Measurements from ENCODE around the gene NINL.
"Not testable (repeated sequence)": the region's sequence is repeated elsewhere in the genome, so short reads cannot be mapped to it uniquely, and the experiment has no call there.

The NINL gene

GRCh38 chr20:25619514-25619913, 34.2 kb upstream of the NINL start:
- no peaks in the 10 kb centered on the region for H3K27me3 ChIP-seq (ENCODE audit: control insufficient read depth in 1 of 2, insufficient read depth in 2 of 2, low read length in 2 of 2)
- no peak overlapping the region for H3K9ac ChIP-seq (ENCODE audit: low read length)
- peaks cover 12% of the 10 kb centered on the region for H3K4me1 ChIP-seq (ENCODE audit: insufficient read depth, low read length)
- no peaks in the 10 kb centered on the region for H3K9me3 ChIP-seq (ENCODE audit: low read length)
- no peak overlapping the region for H3K4me3 ChIP-seq (ENCODE audit: low read depth in 1 of 2, low read length in 2 of 2)
- H3K36me3 ChIP-seq (ENCODE audit: insufficient read depth, low read length): peaks cover 2% of the 10 kb centered on the region
- H3K27ac ChIP-seq (ENCODE audit: low read depth, low read length): no peak overlapping the region

GRCh38 chr20:25608774-25609173, 23.4 kb upstream of the NINL start:
- Histone ChIP-seq H3K9me3 (ENCODE audit: low read length) (no peaks in the 10 kb centered on the region), H3K4me3 (ENCODE audit: low read depth in 1 of 2, low read length in 2 of 2) (no peak overlapping the region), H3K27me3 (ENCODE audit: control insufficient read depth in 1 of 2, insufficient read depth in 2 of 2, low read length in 2 of 2) (no peaks in the 10 kb centered on the region), H3K9ac (ENCODE audit: low read length) (no peak overlapping the region), H3K4me1 (ENCODE audit: insufficient read depth, low read length) (no peaks in the 10 kb centered on the region), H3K27ac (ENCODE audit: low read depth, low read length) (no peak overlapping the region), H3K36me3 (ENCODE audit: insufficient read depth, low read length) (no peaks in the 10 kb centered on the region)

DNA sequence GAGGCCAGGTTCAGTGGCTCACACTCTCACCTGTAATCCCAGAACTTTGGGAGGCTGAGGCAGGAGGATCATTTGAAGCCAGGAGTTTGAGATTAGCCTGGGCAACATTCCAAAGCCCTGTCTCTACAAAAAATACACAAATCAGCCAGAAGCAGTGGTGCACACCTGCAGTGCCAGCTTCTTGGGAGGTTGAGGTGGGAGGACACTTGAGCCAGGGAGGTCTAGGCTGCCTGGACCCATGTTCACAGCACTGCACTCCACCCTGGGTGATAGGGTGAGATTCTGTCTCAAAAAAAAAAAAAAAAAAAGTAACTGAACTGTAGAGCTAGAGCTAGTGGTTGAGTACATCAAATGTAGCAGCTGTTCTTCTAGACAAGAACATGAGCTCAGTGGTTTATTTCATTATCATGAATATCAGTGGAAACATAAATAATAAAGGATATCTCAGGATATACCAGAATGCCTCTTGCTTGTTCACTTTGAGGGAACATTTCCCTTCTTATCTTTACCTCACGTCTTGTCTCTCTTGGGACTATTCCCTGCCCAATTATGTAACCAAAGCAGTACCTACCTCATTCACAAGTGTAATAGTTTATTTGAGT, 20.9 kb upstream of the NINL start:
- no peak overlapping the region for H3K27ac ChIP-seq (ENCODE audit: low read depth, low read length)
- H3K36me3 ChIP-seq (ENCODE audit: insufficient read depth, low read length): no peaks in the 10 kb centered on the region
- H3K9me3 ChIP-seq (ENCODE audit: low read length): no peaks in the 10 kb centered on the region
- no peaks in the 10 kb centered on the region for H3K4me1 ChIP-seq (ENCODE audit: insufficient read depth, low read length)
- no peak overlapping the region for H3K4me3 ChIP-seq (ENCODE audit: low read depth in 1 of 2, low read length in 2 of 2)
- H3K9ac ChIP-seq (ENCODE audit: low read length): no peak overlapping the region
- no peaks in the 10 kb centered on the region for H3K27me3 ChIP-seq (ENCODE audit: control insufficient read depth in 1 of 2, insufficient read depth in 2 of 2, low read length in 2 of 2)

DNA sequence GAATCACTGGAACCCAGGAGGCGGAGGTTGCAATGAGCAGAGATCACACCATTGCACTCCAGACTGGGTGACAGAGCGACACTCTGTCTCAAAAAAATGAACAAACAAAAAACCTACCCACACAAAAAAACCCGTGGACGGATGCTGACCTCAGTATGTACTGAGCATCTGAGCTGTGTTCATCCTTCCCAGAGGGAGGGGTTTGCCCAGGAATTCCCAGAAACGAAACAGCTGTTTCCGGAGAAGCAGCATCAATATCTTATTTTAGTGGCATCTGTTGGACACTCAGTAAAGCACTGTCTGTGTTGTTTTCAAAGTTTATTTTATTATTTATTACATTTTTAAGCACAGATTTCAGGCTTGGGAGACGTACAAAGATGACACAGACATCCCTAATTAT, 19.8 kb upstream of the NINL start:
- H3K9ac ChIP-seq (ENCODE audit: low read length): no peak overlapping the region
- H3K4me1 ChIP-seq (ENCODE audit: insufficient read depth, low read length): no peaks in the 10 kb centered on the region
- H3K27ac ChIP-seq (ENCODE audit: low read depth, low read length): no peak overlapping the region
- no peaks in the 10 kb centered on the region for H3K9me3 ChIP-seq (ENCODE audit: low read length)
- H3K36me3 ChIP-seq (ENCODE audit: insufficient read depth, low read length): no peaks in the 10 kb centered on the region
- no peak overlapping the region for H3K4me3 ChIP-seq (ENCODE audit: low read depth in 1 of 2, low read length in 2 of 2)
- no peaks in the 10 kb centered on the region for H3K27me3 ChIP-seq (ENCODE audit: control insufficient read depth in 1 of 2, insufficient read depth in 2 of 2, low read length in 2 of 2)

DNA sequence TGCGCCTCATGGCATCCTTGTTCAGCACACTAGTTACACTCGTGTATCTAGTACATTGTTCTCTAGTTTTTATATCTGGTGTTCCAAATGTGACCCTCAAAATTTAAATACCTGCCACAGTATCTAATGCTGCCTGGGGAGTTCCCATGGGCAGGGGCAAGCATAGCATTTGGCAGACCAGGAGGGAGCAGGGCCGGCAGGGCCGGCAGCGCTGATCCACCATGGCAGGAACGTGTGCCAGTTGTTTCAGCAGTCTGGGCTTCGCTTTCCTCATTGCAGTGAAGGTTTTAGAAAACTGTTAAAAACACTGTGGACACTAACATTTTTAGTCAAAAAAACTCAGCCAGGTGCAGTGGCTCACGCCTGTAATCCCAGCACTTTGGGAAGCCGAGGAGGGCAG, 19.3 kb upstream of the NINL start:
- Histone ChIP-seq H3K36me3 (ENCODE audit: insufficient read depth, low read length) (no peaks in the 10 kb centered on the region), H3K27ac (ENCODE audit: low read depth, low read length) (no peak overlapping the region), H3K4me1 (ENCODE audit: insufficient read depth, low read length) (no peaks in the 10 kb centered on the region), H3K27me3 (ENCODE audit: control insufficient read depth in 1 of 2, insufficient read depth in 2 of 2, low read length in 2 of 2) (no peaks in the 10 kb centered on the region), H3K9ac (ENCODE audit: low read length) (no peak overlapping the region), H3K9me3 (ENCODE audit: low read length) (no peaks in the 10 kb centered on the region), H3K4me3 (ENCODE audit: low read depth in 1 of 2, low read length in 2 of 2) (no peak overlapping the region)

DNA sequence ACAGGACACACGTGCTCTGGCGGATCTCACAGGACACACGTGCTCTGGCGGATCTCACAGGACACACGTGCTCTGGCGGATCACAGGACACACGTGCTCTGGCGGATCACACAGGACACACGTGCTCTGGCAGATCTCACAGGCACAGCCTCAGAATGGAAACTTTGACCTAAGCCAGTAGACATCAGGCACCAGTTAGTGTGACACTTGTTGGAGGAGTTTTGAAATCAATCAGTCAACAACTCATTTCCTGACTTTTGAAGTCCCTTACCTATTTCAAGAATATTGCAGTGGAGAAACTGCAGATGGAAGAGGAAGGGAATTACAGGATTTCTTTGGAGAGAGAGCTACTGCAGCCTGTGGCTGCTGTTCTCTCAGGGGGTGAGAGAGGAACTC, 17.6 kb upstream of the NINL start:
- H3K4me1 ChIP-seq (ENCODE audit: insufficient read depth, low read length); H3K36me3 ChIP-seq (ENCODE audit: insufficient read depth, low read length); H3K9ac ChIP-seq (ENCODE audit: low read length); H3K27me3 ChIP-seq (ENCODE audit: control insufficient read depth in 1 of 2, insufficient read depth in 2 of 2, low read length in 2 of 2); H3K4me3 ChIP-seq (ENCODE audit: low read depth in 1 of 2, low read length in 2 of 2); H3K9me3 ChIP-seq (ENCODE audit: low read length); H3K27ac ChIP-seq (ENCODE audit: low read depth, low read length): not testable (repeated sequence)

DNA sequence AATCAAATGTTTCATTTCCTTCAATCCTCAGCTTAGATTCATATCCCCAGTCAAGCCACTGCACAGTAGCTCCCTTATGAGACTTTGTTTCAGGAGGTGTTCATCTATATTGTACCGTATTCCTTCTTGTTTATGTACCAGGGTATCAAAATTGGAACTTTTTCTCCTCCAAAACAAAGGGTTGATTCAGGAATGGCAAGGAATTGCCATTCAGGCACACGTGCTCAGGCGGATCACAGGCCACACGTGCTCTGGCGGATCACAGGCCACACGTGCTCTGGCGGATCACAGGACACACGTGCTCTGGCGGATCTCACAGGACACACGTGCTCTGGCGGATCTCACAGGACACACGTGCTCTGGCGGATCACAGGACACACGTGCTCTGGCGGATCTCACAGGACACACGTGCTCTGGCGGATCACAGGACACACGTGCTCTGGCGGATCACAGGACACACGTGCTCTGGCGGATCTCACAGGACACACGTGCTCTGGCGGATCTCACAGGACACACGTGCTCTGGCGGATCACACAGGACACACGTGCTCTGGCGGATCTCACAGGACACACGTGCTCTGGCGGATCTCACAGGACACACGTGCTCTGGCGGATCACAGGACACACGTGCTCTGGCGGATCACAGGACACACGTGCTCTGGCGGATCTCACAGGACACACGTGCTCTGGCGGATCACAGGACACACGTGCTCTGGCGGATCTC, 17.0 kb upstream of the NINL start:
- H3K27me3 ChIP-seq (ENCODE audit: control insufficient read depth in 1 of 2, insufficient read depth in 2 of 2, low read length in 2 of 2); H3K4me3 ChIP-seq (ENCODE audit: low read depth in 1 of 2, low read length in 2 of 2); H3K9ac ChIP-seq (ENCODE audit: low read length); H3K36me3 ChIP-seq (ENCODE audit: insufficient read depth, low read length); H3K9me3 ChIP-seq (ENCODE audit: low read length); H3K27ac ChIP-seq (ENCODE audit: low read depth, low read length); H3K4me1 ChIP-seq (ENCODE audit: insufficient read depth, low read length): not testable (repeated sequence)

GRCh38 chr20:25601659-25602058, 16.3 kb upstream of the NINL start:
- H3K27me3 ChIP-seq (ENCODE audit: control insufficient read depth in 1 of 2, insufficient read depth in 2 of 2, low read length in 2 of 2): no peaks in the 10 kb centered on the region
- no peak overlapping the region for H3K27ac ChIP-seq (ENCODE audit: low read depth, low read length)
- H3K4me3 ChIP-seq (ENCODE audit: low read depth in 1 of 2, low read length in 2 of 2): no peak overlapping the region
- H3K9ac ChIP-seq (ENCODE audit: low read length): no peak overlapping the region
- H3K9me3 ChIP-seq (ENCODE audit: low read length): no peaks in the 10 kb centered on the region
- no peaks in the 10 kb centered on the region for H3K4me1 ChIP-seq (ENCODE audit: insufficient read depth, low read length)
- H3K36me3 ChIP-seq (ENCODE audit: insufficient read depth, low read length): no peaks in the 10 kb centered on the region

DNA sequence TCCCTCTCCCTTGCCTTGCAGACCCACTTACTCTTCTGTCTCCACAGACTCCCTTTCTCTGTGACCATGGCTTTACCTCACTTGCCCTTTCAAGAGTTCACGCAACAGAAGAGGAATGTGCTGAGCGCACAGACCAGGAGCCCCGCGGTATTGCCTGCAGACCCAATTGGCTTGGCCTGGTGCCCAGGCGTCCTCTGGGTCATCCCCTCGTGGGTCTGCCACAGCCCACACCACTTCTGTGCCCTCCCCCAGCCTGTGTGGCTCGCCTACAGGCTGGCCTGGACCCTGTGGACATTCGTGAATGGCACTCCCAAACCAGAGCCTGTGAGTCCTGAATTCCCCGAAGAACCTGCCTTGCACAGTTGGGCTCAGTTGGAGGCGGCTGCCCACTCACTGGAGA, 15.3 kb upstream of the NINL start:
- Histone ChIP-seq H3K9me3 (ENCODE audit: low read length) (no peaks in the 10 kb centered on the region), H3K4me1 (ENCODE audit: insufficient read depth, low read length) (no peaks in the 10 kb centered on the region), H3K27ac (ENCODE audit: low read depth, low read length) (no peak overlapping the region), H3K36me3 (ENCODE audit: insufficient read depth, low read length) (no peaks in the 10 kb centered on the region), H3K4me3 (ENCODE audit: low read depth in 1 of 2, low read length in 2 of 2) (no peak overlapping the region), H3K9ac (ENCODE audit: low read length) (no peak overlapping the region), H3K27me3 (ENCODE audit: control insufficient read depth in 1 of 2, insufficient read depth in 2 of 2, low read length in 2 of 2) (no peaks in the 10 kb centered on the region)

DNA sequence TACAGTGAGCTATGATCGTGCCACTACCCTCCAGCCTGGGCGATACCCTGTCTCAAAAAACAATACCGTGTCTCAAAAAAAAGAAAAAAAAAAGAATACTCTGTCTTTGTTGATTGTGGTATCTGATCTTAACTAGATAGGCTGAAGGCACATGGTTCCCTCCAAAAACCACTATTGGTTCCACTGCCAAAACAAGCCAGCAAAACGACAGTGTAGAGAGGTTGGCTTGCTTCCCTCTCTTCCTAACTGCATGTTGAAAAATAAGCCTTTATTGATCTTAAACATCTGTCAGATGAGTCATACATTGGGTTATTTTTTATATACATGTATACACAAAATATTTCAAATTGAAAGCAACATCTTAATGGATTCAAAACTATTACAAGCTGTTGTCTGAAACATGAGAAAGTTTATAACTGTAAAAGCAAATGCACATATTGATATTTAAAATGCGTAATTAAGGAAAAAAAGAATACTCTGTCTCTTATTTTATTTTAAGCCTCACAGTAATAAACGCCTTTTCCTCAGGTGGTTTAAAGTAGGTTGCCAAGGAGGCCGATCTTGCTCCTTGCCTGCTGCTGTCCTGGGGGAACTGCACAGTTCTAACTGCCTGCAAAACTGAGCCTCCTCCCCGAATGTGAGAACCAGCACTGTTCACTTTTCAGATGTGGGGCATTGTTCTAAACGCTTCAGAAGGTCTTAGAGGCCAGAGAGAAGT, 7.0 kb upstream of the NINL start:
- Histone ChIP-seq H3K9ac (ENCODE audit: low read length) (no peak overlapping the region), H3K36me3 (ENCODE audit: insufficient read depth, low read length) (no peaks in the 10 kb centered on the region), H3K4me3 (ENCODE audit: low read depth in 1 of 2, low read length in 2 of 2) (no peak overlapping the region), H3K4me1 (ENCODE audit: insufficient read depth, low read length) (no peaks in the 10 kb centered on the region), H3K9me3 (ENCODE audit: low read length) (no peaks in the 10 kb centered on the region), H3K27me3 (ENCODE audit: control insufficient read depth in 1 of 2, insufficient read depth in 2 of 2, low read length in 2 of 2) (no peaks in the 10 kb centered on the region), H3K27ac (ENCODE audit: low read depth, low read length) (no peak overlapping the region)

- not testable (repeated sequence) for H3K9ac ChIP-seq (ENCODE audit: low read length); H3K27me3 ChIP-seq (ENCODE audit: control insufficient read depth in 1 of 2, insufficient read depth in 2 of 2, low read length in 2 of 2); H3K27ac ChIP-seq (ENCODE audit: low read depth, low read length); H3K9me3 ChIP-seq (ENCODE audit: low read length); H3K4me3 ChIP-seq (ENCODE audit: low read depth in 1 of 2, low read length in 2 of 2); H3K36me3 ChIP-seq (ENCODE audit: insufficient read depth, low read length); H3K4me1 ChIP-seq (ENCODE audit: insufficient read depth, low read length)
Observed at GRCh38 chr20:25590778-25591177, 5.4 kb upstream of the NINL start.

- no peak overlapping the region for H3K9ac ChIP-seq (ENCODE audit: low read length)
- H3K27me3 ChIP-seq (ENCODE audit: control insufficient read depth in 1 of 2, insufficient read depth in 2 of 2, low read length in 2 of 2): no peaks in the 10 kb centered on the region
- H3K9me3 ChIP-seq (ENCODE audit: low read length): no peaks in the 10 kb centered on the region
- H3K4me1 ChIP-seq (ENCODE audit: insufficient read depth, low read length): no peaks in the 10 kb centered on the region
- H3K36me3 ChIP-seq (ENCODE audit: insufficient read depth, low read length): no peaks in the 10 kb centered on the region
- H3K4me3 ChIP-seq (ENCODE audit: low read depth in 1 of 2, low read length in 2 of 2): no peak overlapping the region
- no peak overlapping the region for H3K27ac ChIP-seq (ENCODE audit: low read depth, low read length)
Observed at GRCh38 chr20:25588491-25588890, 3.2 kb upstream of the NINL start.

All from muscle layer of colon (tissue), 2 donors.